SU-DHL-6 (cell line): ENCODE results near the gene LGALS8.

Experiments
- H2AFZ ChIP-seq: fragments of 200-600 bp; sonication (generic); 2 replicates; pipeline ENCODE4 v1.6.1; 2014; ENCODE audit warnings: low read depth, mild to moderate bottlenecking, moderate library complexity, mixed read lengths, antibody characterized with exemption, low read length; ENCODE audit not compliant: severe bottlenecking
- H3F3A ChIP-seq: fragments of 200-600 bp; shearing (Covaris generic); 2 replicates; pipeline ENCODE4 v1.6.0; 2016; ENCODE audit warnings: antibody characterized with exemption, mild to moderate bottlenecking; ENCODE audit not compliant: insufficient read depth
- H3K27ac ChIP-seq: fragments of 200-600 bp; sonication (generic); 2 replicates; pipeline ENCODE4 v1.5.1; 2016; ENCODE audit warnings: low read depth, mild to moderate bottlenecking, low read length, moderate library complexity, mixed read lengths
- H3K27me3 ChIP-seq: fragments of 200-600 bp; sonication (generic), shearing (Covaris generic); 2 replicates; pipeline ENCODE4 v1.6.0; 2014; ENCODE audit warnings: mild to moderate bottlenecking, low read length
- H3K36me3 ChIP-seq: fragments of 200-600 bp; sonication (generic); 2 replicates; pipeline ENCODE4 v1.6.1; 2014; ENCODE audit warnings: mild to moderate bottlenecking, low read length, mixed read lengths
- H3K4me2 ChIP-seq: fragments of 300-600, 200-600 bp; shearing (Covaris generic), sonication (generic); 2 replicates; pipeline ENCODE4 v1.6.0; 2014; ENCODE audit warnings: low read length, low read depth, mild to moderate bottlenecking; ENCODE audit not compliant: poor library complexity, severe bottlenecking
- H3K4me3 ChIP-seq: fragments of 200-600 bp; sonication (generic); 2 replicates; pipeline ENCODE4 v1.5.1; 2014; ENCODE audit warnings: antibody characterized with exemption, low read length, mild to moderate bottlenecking, mixed read lengths; ENCODE audit not compliant: insufficient read depth, poor library complexity, severe bottlenecking
- H3K79me2 ChIP-seq: fragments of 200-600 bp; sonication (generic); 2 replicates; pipeline ENCODE4 v1.6.1; 2014; ENCODE audit warnings: mild to moderate bottlenecking, low read length, moderate library complexity; ENCODE audit not compliant: insufficient read depth
- H3K9ac ChIP-seq: fragments of 200-600 bp; sonication (generic); 2 replicates; pipeline ENCODE4 v1.7.0; 2014; ENCODE audit warnings: mild to moderate bottlenecking, low read length
- H3K9me2 ChIP-seq: fragments of 200-600 bp; sonication (generic); replicated peaks from 2 replicates; pipeline ENCODE4 v1.6.1; 2014; ENCODE audit warnings: low read length; ENCODE audit not compliant: insufficient read depth
- H3K9me3 ChIP-seq: fragments of 200-600 bp; sonication (generic); 2 replicates; pipeline ENCODE4 v1.6.1; 2014; ENCODE audit warnings: low read length, mixed read lengths; ENCODE audit not compliant: insufficient read depth
- H4K20me1 ChIP-seq: fragments of 200-600 bp; sonication (generic); 2 replicates; pipeline ENCODE4 v1.6.1; 2014; ENCODE audit warnings: low read depth, mild to moderate bottlenecking, antibody characterized with exemption, low read length, moderate library complexity, mixed read lengths
- EZH2phosphoT487 ChIP-seq: fragments of 200-600 bp; sonication (generic), shearing (Covaris generic); conservative IDR thresholded peaks from 2 replicates; pipeline ENCODE4 v1.6.1; 2018; ENCODE audit warnings: mild to moderate bottlenecking, antibody characterized with exemption, low read length, moderate library complexity, mixed read lengths
- TF ChIP-seq, protein P1 (sequence below): fragments of 200-600 bp; sonication (generic); IDR thresholded peaks from one replicate; pipeline ENCODE4 v1.5.1; 2017; ENCODE audit warnings: antibody characterized with exemption, mild to moderate bottlenecking, low read length, moderate library complexity; ENCODE audit not compliant: insufficient read depth, poor library complexity, severe bottlenecking

Gene LGALS8

DNA sequence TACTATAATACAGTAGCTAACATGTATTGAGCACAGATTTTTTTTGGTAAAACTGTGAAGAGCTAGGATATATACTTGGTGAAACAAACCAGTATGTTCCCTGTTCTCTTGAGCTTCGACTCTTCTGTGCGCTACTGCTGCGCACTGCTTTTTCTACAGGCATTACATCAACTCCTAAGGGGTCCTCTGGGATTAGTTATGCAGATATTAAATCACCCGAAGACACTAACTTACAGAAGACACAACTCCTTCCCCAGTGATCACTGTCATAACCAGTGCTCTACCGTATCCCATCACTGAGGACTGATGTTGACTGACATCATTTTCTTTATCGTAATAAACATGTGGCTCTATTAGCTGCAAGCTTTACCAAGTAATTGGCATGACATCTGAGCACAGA, 24.7 kb downstream of the LGALS8 start:
- Histone ChIP-seq H3K4me3 (no peak overlapping the region), H3K4me2 (no peak overlapping the region), H3K9me2 (no peaks in the 10 kb centered on the region), H4K20me1 (no peaks in the 10 kb centered on the region), H3K27ac (no peak overlapping the region), H3K27me3 (no peaks in the 10 kb centered on the region), H2AFZ (no peak overlapping the region), H3K9ac (no peak overlapping the region), H3K9me3 (no peaks in the 10 kb centered on the region), H3K36me3 (peaks cover 50% of the 10 kb centered on the region), H3K79me2 (no peaks in the 10 kb centered on the region), H3F3A (no peaks in the 10 kb centered on the region)
- TF ChIP-seq, protein P1, sequence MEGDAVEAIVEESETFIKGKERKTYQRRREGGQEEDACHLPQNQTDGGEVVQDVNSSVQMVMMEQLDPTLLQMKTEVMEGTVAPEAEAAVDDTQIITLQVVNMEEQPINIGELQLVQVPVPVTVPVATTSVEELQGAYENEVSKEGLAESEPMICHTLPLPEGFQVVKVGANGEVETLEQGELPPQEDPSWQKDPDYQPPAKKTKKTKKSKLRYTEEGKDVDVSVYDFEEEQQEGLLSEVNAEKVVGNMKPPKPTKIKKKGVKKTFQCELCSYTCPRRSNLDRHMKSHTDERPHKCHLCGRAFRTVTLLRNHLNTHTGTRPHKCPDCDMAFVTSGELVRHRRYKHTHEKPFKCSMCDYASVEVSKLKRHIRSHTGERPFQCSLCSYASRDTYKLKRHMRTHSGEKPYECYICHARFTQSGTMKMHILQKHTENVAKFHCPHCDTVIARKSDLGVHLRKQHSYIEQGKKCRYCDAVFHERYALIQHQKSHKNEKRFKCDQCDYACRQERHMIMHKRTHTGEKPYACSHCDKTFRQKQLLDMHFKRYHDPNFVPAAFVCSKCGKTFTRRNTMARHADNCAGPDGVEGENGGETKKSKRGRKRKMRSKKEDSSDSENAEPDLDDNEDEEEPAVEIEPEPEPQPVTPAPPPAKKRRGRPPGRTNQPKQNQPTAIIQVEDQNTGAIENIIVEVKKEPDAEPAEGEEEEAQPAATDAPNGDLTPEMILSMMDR, result no peak
- no peak for TF ChIP-seq EZH2phosphoT487

DNA sequence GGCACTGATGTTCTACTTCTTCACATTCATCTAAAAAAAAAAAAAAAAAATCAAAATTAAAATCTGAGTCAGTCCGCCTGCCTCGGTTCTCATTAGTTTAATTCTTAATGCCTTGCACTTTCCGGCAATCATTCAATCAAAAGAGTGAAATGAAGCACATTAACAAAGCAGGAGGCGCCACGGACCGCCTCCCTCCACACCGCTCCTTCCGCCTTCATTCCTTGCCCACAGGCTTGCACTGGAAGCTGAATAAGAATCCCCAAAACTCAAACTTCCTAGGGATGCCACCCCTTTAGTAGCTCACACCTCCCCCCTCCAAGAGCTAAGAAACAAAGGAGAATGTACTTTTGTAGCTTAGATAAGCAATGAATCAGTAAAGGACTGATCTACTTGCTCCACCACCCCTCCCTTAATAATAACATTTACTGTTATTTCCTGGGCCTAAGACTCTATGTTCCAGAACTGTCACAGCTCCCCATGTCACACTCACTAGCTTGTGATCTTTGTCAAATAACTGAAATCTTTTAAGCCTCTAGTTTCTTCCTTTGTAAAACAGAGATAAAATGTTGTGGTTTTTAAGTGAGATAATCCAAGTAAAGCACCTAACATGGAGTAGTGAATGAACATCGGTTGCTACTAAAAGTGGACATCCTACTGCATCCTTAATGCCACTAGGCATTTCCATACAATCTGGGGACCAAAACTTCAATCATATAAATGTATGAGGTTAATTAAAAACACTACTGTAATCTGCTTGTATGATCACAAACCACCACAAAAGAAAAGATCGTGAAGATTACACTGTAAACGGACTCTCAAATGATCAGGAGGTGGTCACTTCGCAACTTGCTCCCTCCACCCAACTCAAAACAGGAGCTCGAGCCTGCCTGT, 27.4 kb downstream of the LGALS8 start:
- Histone ChIP-seq H3K79me2 (no peaks in the 10 kb centered on the region), H3K27me3 (no peaks in the 10 kb centered on the region), H2AFZ (no peak overlapping the region), H3K9me3 (no peaks in the 10 kb centered on the region), H3K4me2 (no peak overlapping the region), H4K20me1 (no peaks in the 10 kb centered on the region), H3F3A (no peaks in the 10 kb centered on the region), H3K36me3 (peaks cover 66% of the 10 kb centered on the region), H3K4me3 (no peak overlapping the region), H3K27ac (no peak overlapping the region), H3K9me2 (no peaks in the 10 kb centered on the region), H3K9ac (no peak overlapping the region)
- TF ChIP-seq, protein P1, result no peak
- TF ChIP-seq EZH2phosphoT487, result no peak

DNA sequence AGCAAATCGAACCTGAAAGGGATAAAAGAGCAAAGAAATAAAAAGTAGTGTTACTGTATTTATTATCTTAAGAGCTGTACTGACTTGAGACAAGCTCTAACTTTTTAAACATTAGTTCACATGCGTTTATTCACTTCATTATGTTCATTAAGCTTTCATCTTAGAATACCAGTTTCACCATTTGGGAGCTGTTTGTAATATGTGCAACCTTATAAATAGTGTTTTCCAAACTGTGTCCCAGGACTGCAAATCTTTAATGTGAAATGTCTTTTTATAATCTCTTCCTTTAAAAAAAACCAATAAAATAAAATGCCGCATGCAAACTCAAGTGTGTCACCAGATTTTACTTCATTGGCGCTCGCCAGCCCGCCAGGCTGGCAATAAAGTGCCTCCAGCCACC, 28.3 kb downstream of the LGALS8 start:
- Histone ChIP-seq H3K27me3 (no peaks in the 10 kb centered on the region), H3K9me2 (no peaks in the 10 kb centered on the region), H3K9ac (no peak overlapping the region), H3K36me3 (peaks cover 73% of the 10 kb centered on the region), H3F3A (no peaks in the 10 kb centered on the region), H2AFZ (no peak overlapping the region), H3K9me3 (no peaks in the 10 kb centered on the region), H3K27ac (no peak overlapping the region), H3K4me2 (no peak overlapping the region), H3K4me3 (no peak overlapping the region), H3K79me2 (no peaks in the 10 kb centered on the region), H4K20me1 (no peaks in the 10 kb centered on the region)
- TF ChIP-seq, protein P1, result no peak
- no peak for TF ChIP-seq EZH2phosphoT487
